ENCODE results near the gene HSD17B11. TPM values are rescaled to one million over a fixed set of nuclear protein-coding genes. Genes with fewer than 3 reads are reported as not detected.
"Not testable (repeated sequence)": the region's sequence is repeated elsewhere in the genome, so short reads cannot be mapped to it uniquely, and the experiment has no call there.

HSD17B11 gene
- total RNA-seq, 3 donors from 2014 or later = 142 to 252 (median 250) TPM

DNA sequence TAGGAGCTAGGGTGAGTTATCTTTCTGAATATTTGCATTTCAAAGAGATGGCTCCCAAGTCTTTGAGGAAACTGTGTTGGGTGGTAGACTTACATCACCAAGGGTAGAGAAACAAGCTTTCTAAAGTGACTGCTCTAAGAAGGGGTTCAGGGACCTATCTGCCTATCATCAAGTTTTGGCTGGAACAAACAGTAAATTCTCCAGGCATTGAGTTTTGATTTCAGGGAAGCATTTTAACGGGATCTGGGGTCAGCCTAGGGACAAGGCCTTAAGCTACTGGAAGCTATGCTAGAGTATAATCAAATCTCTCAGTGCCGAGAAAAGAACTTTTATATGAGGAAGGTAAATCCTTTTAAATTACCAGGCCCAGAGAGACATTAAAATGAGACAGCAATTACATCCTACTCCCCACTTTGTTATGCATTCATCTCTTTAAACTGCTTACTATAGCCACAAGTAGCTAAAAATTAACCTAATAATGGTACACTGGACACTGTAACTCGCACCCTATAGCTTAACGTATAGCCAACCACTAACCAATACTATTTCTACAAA, 29.4 kb upstream of the HSD17B11 start:
- Histone ChIP-seq H3K9me3 (no peaks in the 10 kb centered on the region), H3K4me3 (no peak overlapping the region), H3K4me1 (ENCODE audit: low read depth) (peaks cover 45% of the 10 kb centered on the region), H3K36me3 (ENCODE audit: low read depth) (no peaks in the 10 kb centered on the region)
- intact Hi-C loops (cut with DNase I, micrococcal nuclease) = no loop called here
- TF ChIP-seq, protein P1, sequence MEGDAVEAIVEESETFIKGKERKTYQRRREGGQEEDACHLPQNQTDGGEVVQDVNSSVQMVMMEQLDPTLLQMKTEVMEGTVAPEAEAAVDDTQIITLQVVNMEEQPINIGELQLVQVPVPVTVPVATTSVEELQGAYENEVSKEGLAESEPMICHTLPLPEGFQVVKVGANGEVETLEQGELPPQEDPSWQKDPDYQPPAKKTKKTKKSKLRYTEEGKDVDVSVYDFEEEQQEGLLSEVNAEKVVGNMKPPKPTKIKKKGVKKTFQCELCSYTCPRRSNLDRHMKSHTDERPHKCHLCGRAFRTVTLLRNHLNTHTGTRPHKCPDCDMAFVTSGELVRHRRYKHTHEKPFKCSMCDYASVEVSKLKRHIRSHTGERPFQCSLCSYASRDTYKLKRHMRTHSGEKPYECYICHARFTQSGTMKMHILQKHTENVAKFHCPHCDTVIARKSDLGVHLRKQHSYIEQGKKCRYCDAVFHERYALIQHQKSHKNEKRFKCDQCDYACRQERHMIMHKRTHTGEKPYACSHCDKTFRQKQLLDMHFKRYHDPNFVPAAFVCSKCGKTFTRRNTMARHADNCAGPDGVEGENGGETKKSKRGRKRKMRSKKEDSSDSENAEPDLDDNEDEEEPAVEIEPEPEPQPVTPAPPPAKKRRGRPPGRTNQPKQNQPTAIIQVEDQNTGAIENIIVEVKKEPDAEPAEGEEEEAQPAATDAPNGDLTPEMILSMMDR (IDR thresholded peaks at IDR 0.05) = no peak
- no peak for ATAC-seq
- DNase-seq = no peak

DNA sequence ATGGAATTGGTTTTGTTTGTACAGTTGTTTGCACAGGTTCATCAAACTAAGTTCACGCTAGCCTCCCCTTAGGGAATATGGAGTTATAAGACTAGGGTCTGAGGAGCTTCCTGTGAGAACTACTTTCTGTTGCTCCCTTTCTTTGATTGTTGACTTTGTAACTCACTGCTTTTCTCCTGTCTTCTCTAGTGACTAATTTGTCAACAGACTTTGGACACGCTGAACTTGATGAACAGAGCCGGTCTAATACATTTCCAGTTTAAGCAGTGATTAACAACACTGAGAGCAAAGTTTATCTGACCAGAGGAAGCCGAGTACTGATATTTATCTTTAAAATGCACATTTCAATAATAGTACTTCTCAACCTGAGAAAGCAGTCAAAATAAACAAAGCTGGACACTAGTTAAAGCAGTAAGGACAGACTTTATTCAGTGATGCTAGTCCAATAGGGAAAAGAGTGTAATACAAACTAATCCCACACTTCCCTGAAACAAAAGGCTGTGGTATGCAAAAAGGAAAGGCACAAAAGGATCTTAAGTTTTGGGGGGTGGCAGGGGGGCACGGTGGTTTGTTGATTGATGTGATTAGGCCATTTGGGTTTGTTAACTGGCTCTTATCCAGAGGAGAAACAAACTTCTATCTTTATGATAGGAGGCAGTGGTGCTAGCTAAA, 28.7 kb upstream of the HSD17B11 start:
- no peak overlapping the region for H3K4me3 ChIP-seq
- no peaks in the 10 kb centered on the region for H3K9me3 ChIP-seq
- H3K4me1 ChIP-seq (ENCODE audit: low read depth) = peaks cover 45% of the 10 kb centered on the region
- no peaks in the 10 kb centered on the region for H3K36me3 ChIP-seq (ENCODE audit: low read depth)
- intact Hi-C loops (cut with DNase I, micrococcal nuclease) = no loop called here
- ATAC-seq (peak; percentile 31), DNase-seq (no peak)
- TF ChIP-seq, protein P1 (IDR thresholded peaks at IDR 0.05) = no peak

DNA sequence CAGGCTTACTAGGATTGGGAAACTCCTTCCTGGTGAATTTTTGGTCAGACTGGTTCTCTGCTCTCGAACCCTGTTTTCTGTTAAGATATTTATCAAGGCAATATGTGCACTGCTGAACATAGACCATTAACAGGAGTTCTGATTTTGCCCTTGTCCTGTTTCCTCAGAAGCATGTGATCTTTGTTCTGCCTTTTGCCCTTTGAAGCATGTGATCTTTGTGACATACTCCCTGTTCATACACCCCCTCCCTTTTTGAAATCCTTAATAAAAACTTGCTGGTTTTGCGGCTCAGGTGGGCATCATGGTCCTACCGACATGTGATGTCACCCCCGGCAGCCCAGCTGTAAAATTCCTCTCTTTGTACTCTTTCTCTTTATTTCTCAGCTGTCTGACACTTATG, 27.4 kb upstream of the HSD17B11 start:
- ATAC-seq; H3K36me3 ChIP-seq (ENCODE audit: low read depth); H3K4me3 ChIP-seq; H3K9me3 ChIP-seq; intact Hi-C loops (cut with DNase I, micrococcal nuclease); DNase-seq: not testable (repeated sequence)
- H3K4me1 ChIP-seq (ENCODE audit: low read depth) = peaks cover 37% of the 10 kb centered on the region

DNA sequence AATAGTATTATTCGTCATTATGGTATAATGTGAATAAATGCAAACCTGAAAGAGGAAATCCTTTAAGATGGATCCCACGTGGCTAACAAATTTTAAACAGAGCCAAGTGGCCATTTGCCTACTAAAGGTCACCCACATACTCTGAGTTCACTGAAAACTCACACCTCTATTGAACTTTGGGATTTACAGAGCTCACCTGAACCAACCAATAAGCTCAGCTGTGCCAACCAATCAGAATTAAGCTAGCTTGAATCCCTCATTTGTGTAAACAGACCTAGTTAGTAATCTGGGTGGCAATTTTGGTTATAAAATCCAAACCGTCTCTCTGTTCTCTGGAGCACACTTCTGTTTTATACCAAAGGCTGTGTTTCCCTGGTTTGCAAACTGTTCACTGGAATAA, 26.0 kb upstream of the HSD17B11 start:
- Histone ChIP-seq H3K4me3 (no peak overlapping the region), H3K4me1 (ENCODE audit: low read depth) (peaks cover 34% of the 10 kb centered on the region), H3K9me3 (no peaks in the 10 kb centered on the region), H3K36me3 (ENCODE audit: low read depth) (no peaks in the 10 kb centered on the region)
- TF ChIP-seq, protein P1 (IDR thresholded peaks at IDR 0.05) = no peak
- ATAC-seq (peak; percentile 87), DNase-seq (peak in 1 of 3 donors; percentile 75)
- intact Hi-C loops (cut with DNase I, micrococcal nuclease) = no loop called here

DNA sequence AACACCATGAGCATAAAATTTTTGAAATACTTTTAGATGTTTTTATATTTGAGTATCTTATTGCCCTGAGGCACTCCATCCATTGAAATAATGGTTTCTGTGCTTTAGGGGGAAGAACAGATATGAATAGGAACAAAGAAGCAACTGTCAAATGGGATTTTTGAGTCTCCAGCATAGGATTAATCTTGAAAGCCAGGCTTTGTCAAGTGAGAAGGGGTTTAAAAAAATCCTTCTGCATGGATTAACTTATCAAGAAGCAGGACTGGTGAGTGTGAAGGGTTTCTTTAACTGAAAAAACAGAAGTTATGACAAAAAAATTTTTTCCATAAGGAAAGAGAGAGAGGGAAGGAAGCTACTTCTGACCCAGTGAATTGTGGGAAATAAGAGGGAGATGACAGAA, 23.8 kb upstream of the HSD17B11 start:
- intact Hi-C loops (cut with DNase I, micrococcal nuclease) = no loop called here
- H3K4me1 ChIP-seq (ENCODE audit: low read depth) = peaks cover 31% of the 10 kb centered on the region
- ATAC-seq = no peak
- H3K9me3 ChIP-seq = no peaks in the 10 kb centered on the region
- DNase-seq = no peak
- H3K4me3 ChIP-seq = no peak overlapping the region
- TF ChIP-seq, protein P1 (IDR thresholded peaks at IDR 0.05) = no peak
- H3K36me3 ChIP-seq (ENCODE audit: low read depth) = no peaks in the 10 kb centered on the region

DNA sequence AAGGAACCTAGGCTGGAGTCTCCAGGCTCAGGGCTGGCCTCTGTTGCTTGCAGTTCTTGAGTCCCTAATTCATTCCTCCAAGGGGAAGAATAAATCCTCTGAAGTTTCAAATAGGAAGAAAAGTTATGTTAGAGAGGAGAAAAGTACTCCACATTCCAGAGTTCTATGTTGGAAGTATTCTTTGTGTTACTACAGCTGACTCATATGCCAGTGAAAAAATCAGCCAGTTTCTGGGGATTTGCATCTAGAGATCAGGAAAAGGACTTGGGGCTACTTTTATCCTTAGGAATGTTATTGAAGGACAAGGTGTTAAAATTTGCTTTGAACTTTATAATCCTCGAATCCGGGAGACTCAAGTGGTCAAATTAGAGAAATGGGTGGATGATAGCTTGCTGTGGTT, 19.7 kb upstream of the HSD17B11 start:
- TF ChIP-seq, protein P1 (IDR thresholded peaks at IDR 0.05) = no peak
- DNase-seq (no peak), ATAC-seq (no peak)
- Histone ChIP-seq H3K4me3 (no peak overlapping the region), H3K9me3 (no peaks in the 10 kb centered on the region), H3K36me3 (ENCODE audit: low read depth) (no peaks in the 10 kb centered on the region), H3K4me1 (ENCODE audit: low read depth) (peaks cover 15% of the 10 kb centered on the region)
- intact Hi-C loops (cut with DNase I, micrococcal nuclease) = no loop called here
